ENCODE data around the gene CEMIP.

CEMIP gene

GRCh38 chr15:80977627-80978036, 198.5 kb downstream of the CEMIP start:
- H3K4me3 ChIP-seq (ENCODE audit: control insufficient read depth, low read depth, low read length), result no peak overlapping the region
- peak; percentile 67 for TF ChIP-seq CTCF (conservative IDR thresholded peaks at IDR 0.05; ENCODE audit: control insufficient read depth, insufficient read depth, low read depth, low read length)
- peak; percentile 65 for DNase-seq (ENCODE audit: low read depth)

GRCh38 chr15:80978685-80979329, 199.6 kb downstream of the CEMIP start:
- no peak overlapping the region for H3K4me3 ChIP-seq (ENCODE audit: control insufficient read depth, low read depth, low read length)
- no peak for TF ChIP-seq CTCF (conservative IDR thresholded peaks at IDR 0.05; ENCODE audit: control insufficient read depth, insufficient read depth, low read depth, low read length)
- DNase-seq (ENCODE audit: low read depth), result peak; percentile 54

GRCh38 chr15:80979538-80980200, 200.5 kb downstream of the CEMIP start:
- TF ChIP-seq CTCF (conservative IDR thresholded peaks at IDR 0.05; ENCODE audit: control insufficient read depth, insufficient read depth, low read depth, low read length), result no peak
- DNase-seq (ENCODE audit: low read depth), result no peak
- no peak overlapping the region for H3K4me3 ChIP-seq (ENCODE audit: control insufficient read depth, low read depth, low read length)

GRCh38 chr15:80982205-80982604, 203.0 kb downstream of the CEMIP start:
- no peak for TF ChIP-seq CTCF (conservative IDR thresholded peaks at IDR 0.05; ENCODE audit: control insufficient read depth, insufficient read depth, low read depth, low read length)
- no peak for DNase-seq (ENCODE audit: low read depth)
- no peak overlapping the region for H3K4me3 ChIP-seq (ENCODE audit: control insufficient read depth, low read depth, low read length)

GRCh38 chr15:80982839-80983238, 203.7 kb downstream of the CEMIP start:
- H3K4me3 ChIP-seq (ENCODE audit: control insufficient read depth, low read depth, low read length), result no peak overlapping the region
- no peak for TF ChIP-seq CTCF (conservative IDR thresholded peaks at IDR 0.05; ENCODE audit: control insufficient read depth, insufficient read depth, low read depth, low read length)
- no peak for DNase-seq (ENCODE audit: low read depth)

GRCh38 chr15:80984856-80985255, 205.7 kb downstream of the CEMIP start:
- no peak for TF ChIP-seq CTCF (conservative IDR thresholded peaks at IDR 0.05; ENCODE audit: control insufficient read depth, insufficient read depth, low read depth, low read length)
- peak; percentile 33 for DNase-seq (ENCODE audit: low read depth)

More at GRCh38 chr15:80984856-80985255, 205.7 kb downstream of the CEMIP start:
- H3K4me3 ChIP-seq (ENCODE audit: control insufficient read depth, low read depth, low read length), result no peak overlapping the region
